GM12878 (cell line): ENCODE measurements around the gene BORCS6. TPM values are rescaled to one million over a fixed set of nuclear protein-coding genes. Genes with fewer than 3 reads are reported as not detected.

ENCODE experiments used
- ATAC-seq: fragments of 200-7000 bp; cut with Tn5 transposase; 3 replicates; pipeline ENCODE4 v1.9.1; 2020; ENCODE audit warnings: mild to moderate bottlenecking, moderate library complexity
- BruUV-seq: library from RNA; stranded (reverse); fragments of 400-500 nt; replicated peaks from 2 replicates; lab custom pipeline; 2021; lab: Mats Ljungman, UMichigan
- CTCF ChIA-PET: fragments of 300-600 bp; sonication (Branson Sonifier 250); formaldehyde crosslinking; extraction: SDS; loops from one replicate; lab custom pipeline; 2021; ENCODE audit warnings: inconsistent platforms; lab: Yijun Ruan, JAX
- POLR2A ChIA-PET: fragments of 350-600 bp; formaldehyde crosslinking; extraction: SDS; loops from one replicate; lab custom pipeline; 2021; ENCODE audit warnings: inconsistent platforms; lab: Charles Lee
- RAD21 ChIA-PET: fragments of 300-600 bp; sonication (Branson Sonifier 250); formaldehyde crosslinking; loops from one replicate; lab custom pipeline; 2023; ENCODE audit warnings: antibody characterized with exemption; ENCODE audit not compliant: unreplicated experiment; lab: Charles Lee
- SMC1A ChIA-PET: fragments of 300-600 bp; sonication (Branson Sonifier 250); formaldehyde crosslinking; loops from one replicate; lab custom pipeline; 2023; ENCODE audit not compliant: unreplicated experiment, uncharacterized antibody; lab: Charles Lee
- DNase-seq: peaks from one replicate; pipeline ENCODE4 v3.0.0-alpha.2; 2011; ENCODE audit warnings: low read depth, low spot score
- FAIRE-seq: peaks from 3 replicates; lab custom pipeline; 2011; peaks lifted over from hg19 to GRCh38; lab: Jason Lieb, UNC
- H2AFZ ChIP-seq: 2 replicates; pipeline ENCODE4 v1.6.0; 2011; ENCODE audit warnings: low read depth, low read length, control low read depth; ENCODE audit not compliant: control insufficient read depth
- H3K27ac ChIP-seq: 2 replicates; pipeline ENCODE4 v1.5.1; 2011; ENCODE audit warnings: control low read depth; ENCODE audit not compliant: control insufficient read depth, insufficient read depth
- H3K27me3 ChIP-seq, 2 experiments: replicated peaks in 1 of 2; 2 replicates each; pipeline versions ENCODE4 v1.6.0 to v1.6.1; 2011; ENCODE audit warnings: low read length in 1 of 2; ENCODE audit not compliant: control insufficient read depth in 2 of 2, insufficient read depth in 2 of 2
- H3K36me3 ChIP-seq, 2 experiments: 2 replicates each; pipeline ENCODE4 v1.5.1; 2011; ENCODE audit warnings: low read length in 1 of 2; ENCODE audit not compliant: control insufficient read depth in 2 of 2, insufficient read depth in 2 of 2
- H3K4me1 ChIP-seq: 2 replicates; pipeline ENCODE4 v1.6.1; 2011; ENCODE audit warnings: mild to moderate bottlenecking, low read length, moderate library complexity, mixed read lengths; ENCODE audit not compliant: control insufficient read depth, insufficient read depth
- H3K4me2 ChIP-seq: 2 replicates; pipeline ENCODE4 v1.6.0; 2011; ENCODE audit warnings: control low read depth; ENCODE audit not compliant: control insufficient read depth, insufficient read depth
- H3K4me3 ChIP-seq: fragments of 200-600 bp; sonication (generic); 2 replicates; pipeline ENCODE4 v1.5.1; 2016
- H3K79me2 ChIP-seq: 2 replicates; pipeline ENCODE4 v1.6.0; 2011; ENCODE audit warnings: low read length; ENCODE audit not compliant: control insufficient read depth, insufficient read depth
- H3K9ac ChIP-seq: 2 replicates; pipeline ENCODE4 v1.8.0; 2011; ENCODE audit warnings: low read length, control low read depth, mixed read lengths; ENCODE audit not compliant: control insufficient read depth, insufficient read depth
- H3K9me3 ChIP-seq: replicated peaks from 3 replicates; pipeline ENCODE4 v1.5.1; 2011; ENCODE audit warnings: mild to moderate bottlenecking, low read length; ENCODE audit not compliant: control insufficient read depth, insufficient read depth
- H4K20me1 ChIP-seq: 2 replicates; pipeline ENCODE4 v1.6.0; 2011; ENCODE audit not compliant: control insufficient read depth, insufficient read depth
- CHD1 ChIP-seq: IDR thresholded peaks from 2 replicates; pipeline ENCODE4 v1.6.1; 2012; ENCODE audit warnings: low read depth, low read length, improper control_type of control experiment
- MEF2B ChIP-seq: fragments of 450-650 bp; IDR thresholded peaks from 2 replicates; pipeline ENCODE4 v1.6.1; 2018; ENCODE audit warnings: mild to moderate bottlenecking, moderate library complexity; ENCODE audit not compliant: partially characterized antibody, poor library complexity, severe bottlenecking
- MYC ChIP-seq: IDR thresholded peaks from 2 replicates; pipeline ENCODE4 v1.6.1; 2011; ENCODE audit warnings: mild to moderate bottlenecking, low read length, moderate library complexity, inconsistent platforms; ENCODE audit not compliant: insufficient read depth, insufficient replicate concordance, insufficient read length, severe bottlenecking
- POLR2AphosphoS5 ChIP-seq: IDR thresholded peaks from 2 replicates; pipeline ENCODE4 v1.6.1; 2011; ENCODE audit warnings: mild to moderate bottlenecking, low read length, inconsistent platforms
- RAD21 ChIP-seq: IDR thresholded peaks from 2 replicates; pipeline ENCODE4 v1.6.1; 2011; ENCODE audit warnings: mild to moderate bottlenecking, low read depth, low read length, moderate library complexity; ENCODE audit not compliant: insufficient read depth
- WRNIP1 ChIP-seq: IDR thresholded peaks from 2 replicates; pipeline ENCODE4 v1.6.1; 2011; ENCODE audit warnings: low read depth, low read length, improper control_type of control experiment, borderline replicate concordance
- WGBS: methylation state at CpG from one replicate; pipeline ENCODE4 v1.1.6; 2016; ENCODE audit warnings: low lambda C conversion rate; ENCODE audit not compliant: insufficient replicate concordance, insufficient coverage; ENCODE audit errors: missing lambda C conversion rate; 5-methylcytosine and 5-hydroxymethylcytosine counted together
- in situ Hi-C: fragments of 300-500 bp; cut with MboI; formaldehyde crosslinking; loops from 9 replicates; pipeline ENCODE4 v1.14.3; 2018; ENCODE audit warnings: mixed read lengths
- intact Hi-C: fragments of 100-400 bp; cut with micrococcal nuclease; formaldehyde crosslinking; loops from one replicate; pipeline ENCODE4 v1.14.2; 2022; ENCODE audit not compliant: unreplicated experiment
- polyA plus RNA-seq, 11 experiments: library from polyadenylated mRNA; depleted of rRNA in 4 of 11; unstranded in 6 of 11; stranded (reverse) in 5 of 11; fragments of >200 nt; fragmentation: Nextera tagmentation in 4 of 11; fragmentation: Illumina TruSeq in 1 of 11; extraction: Ambion mirVana in 4 of 11; extraction: Trizol in 1 of 11; gene quantifications; 1 replicate in 1 of 11; 2 replicates in 10 of 11; pipeline versions ENCODE4 v1.2.1 to v1.2.3, GENCODE V29; 2011 to 2016; ENCODE audit warnings: inconsistent platforms in 2 of 11, missing spikeins in 2 of 11, low read depth in 1 of 11
- total RNA-seq, 4 experiments: library from RNA; depleted of rRNA in 3 of 4; stranded (reverse); fragments of >200 nt in 3 of 4; fragmentation: Illumina TruSeq in 1 of 4; extraction: Trizol in 1 of 4; gene quantifications; 2 replicates each; pipeline versions ENCODE4 v1.2.1 to v1.2.3, GENCODE V29; 2013 to 2021

The BORCS6 gene
- total and polyA plus RNA-seq, 10 of the 15 experiments (the other 5 are each of a cell fraction or from before 2014, with no cell fraction given) = 0.37 to 14.1 (median 6.7) TPM

GRCh38 chr17:8142887-8143580 lies 46.9 kb downstream of the BORCS6 start (continued):
- no peak for TF ChIP-seq CHD1
- TF ChIP-seq RAD21 = no peak
- no peak for TF ChIP-seq MEF2B
- TF ChIP-seq WRNIP1 = no peak

GRCh38 chr17:8142158-8142886 lies 47.7 kb downstream of the BORCS6 start:
- Histone ChIP-seq H3K4me1 (peaks cover 7% of the 10 kb centered on the region), H3K4me3 (no peak overlapping the region), H3K9ac (no peak overlapping the region), H4K20me1 (no peaks in the 10 kb centered on the region), H3K79me2 (no peaks in the 10 kb centered on the region), H3K27me3 (no peaks in the 10 kb centered on the region)
- CTCF ChIA-PET = interaction anchor here (0.7 to 1.7 kb wide), 3 partner anchors 8 to 121 kb away, joined by 3 to 5 read pairs (median 4); partner anchors contain the start of gene PER1
- no peak for ATAC-seq
- 0 out of 2 replicates have a peak, but pooled peaks have one; percentile 50 for TF ChIP-seq POLR2AphosphoS5
- no peak for TF ChIP-seq MYC
- TF ChIP-seq, all 136 proteins: peak for 1
- intact Hi-C loops (no loop called here), in situ Hi-C loops (no loop called here)
- DNase-seq (no peak), FAIRE-seq (no peak)
- Histone ChIP-seq H3K4me2 (no peak overlapping the region), H3K36me3 (peaks cover 3 to 22% of the 10 kb centered on the region in 2 experiments), H3K27ac (no peak overlapping the region), H3K9me3 (no peaks in the 10 kb centered on the region), H2AFZ (no peak overlapping the region)
- ChIA-PET POLR2A (interaction anchor here (1.6 to 4.7 kb wide), 2 partner anchors 7 to 10 kb away, joined by 6 to 29 read pairs; partner anchors contain the start of gene PER1), SMC1A (interaction anchor here (0.9 to 3.0 kb wide), 2 partner anchors 8 to 38 kb away, joined by 3 to 13 read pairs; no protein-coding TSS in a partner anchor), RAD21 (no interaction called here)
- 92% methylated on average over 22 of the region's 23 CpGs for WGBS
- BruUV-seq = no TSS peak
